GM12872 (cell line): ENCODE results near the gene FGD6.

Experiments
- TF ChIP-seq, protein P1 (sequence below): IDR thresholded peaks from 3 replicates; pipeline ENCODE4 v1.5.1; 2011; ENCODE audit warnings: low read depth, mild to moderate bottlenecking, low read length, moderate library complexity; ENCODE audit not compliant: insufficient read depth

Gene FGD6

GRCh38 chr12:95102916-95103671, 114.2 kb downstream of the FGD6 start:
- TF ChIP-seq, protein P1, sequence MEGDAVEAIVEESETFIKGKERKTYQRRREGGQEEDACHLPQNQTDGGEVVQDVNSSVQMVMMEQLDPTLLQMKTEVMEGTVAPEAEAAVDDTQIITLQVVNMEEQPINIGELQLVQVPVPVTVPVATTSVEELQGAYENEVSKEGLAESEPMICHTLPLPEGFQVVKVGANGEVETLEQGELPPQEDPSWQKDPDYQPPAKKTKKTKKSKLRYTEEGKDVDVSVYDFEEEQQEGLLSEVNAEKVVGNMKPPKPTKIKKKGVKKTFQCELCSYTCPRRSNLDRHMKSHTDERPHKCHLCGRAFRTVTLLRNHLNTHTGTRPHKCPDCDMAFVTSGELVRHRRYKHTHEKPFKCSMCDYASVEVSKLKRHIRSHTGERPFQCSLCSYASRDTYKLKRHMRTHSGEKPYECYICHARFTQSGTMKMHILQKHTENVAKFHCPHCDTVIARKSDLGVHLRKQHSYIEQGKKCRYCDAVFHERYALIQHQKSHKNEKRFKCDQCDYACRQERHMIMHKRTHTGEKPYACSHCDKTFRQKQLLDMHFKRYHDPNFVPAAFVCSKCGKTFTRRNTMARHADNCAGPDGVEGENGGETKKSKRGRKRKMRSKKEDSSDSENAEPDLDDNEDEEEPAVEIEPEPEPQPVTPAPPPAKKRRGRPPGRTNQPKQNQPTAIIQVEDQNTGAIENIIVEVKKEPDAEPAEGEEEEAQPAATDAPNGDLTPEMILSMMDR, result no peak

DNA sequence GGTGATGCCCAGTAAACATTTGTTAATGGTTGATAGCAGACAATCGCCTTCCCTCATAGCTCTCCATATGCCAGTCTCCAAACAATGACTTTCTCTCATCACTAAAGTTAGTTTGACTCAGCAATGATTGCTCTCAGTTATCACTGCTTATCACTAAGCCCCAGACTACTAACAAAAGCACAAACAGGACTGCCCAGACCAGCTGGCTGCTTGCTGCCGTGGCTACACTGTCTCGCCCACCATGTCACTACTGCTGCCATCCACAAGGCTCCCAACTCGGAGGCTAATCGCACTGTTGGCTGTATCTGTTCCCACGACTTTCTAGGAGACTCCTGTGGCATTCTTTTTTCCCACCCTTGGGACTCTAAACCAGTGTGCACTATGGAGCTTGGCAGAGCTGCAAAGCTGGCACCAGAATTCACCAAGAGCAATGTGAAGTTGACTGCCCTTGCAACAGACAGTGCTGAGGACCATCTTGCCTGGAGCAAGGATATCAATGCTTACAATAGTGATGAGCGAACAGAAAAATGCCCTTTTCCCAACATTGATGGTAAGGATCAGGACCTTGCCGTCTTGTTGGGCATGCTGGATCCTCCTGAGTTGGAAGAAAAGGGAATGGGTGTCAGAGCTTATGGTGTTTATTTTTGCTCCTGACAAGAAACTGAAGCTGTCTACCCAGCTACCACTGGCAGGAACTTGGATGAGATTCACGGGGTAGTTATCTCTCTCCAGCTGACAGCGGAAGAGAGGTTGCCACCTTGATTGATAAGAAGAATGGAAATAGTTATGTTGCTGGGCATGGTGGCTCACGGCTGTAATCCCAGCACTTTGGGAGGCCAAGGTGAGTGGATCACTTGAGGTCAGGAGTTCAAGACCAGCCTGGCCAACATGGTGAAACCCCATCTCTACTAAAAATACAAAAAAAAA, 116.7 kb downstream of the FGD6 start:
- TF ChIP-seq, protein P1, result no peak

DNA sequence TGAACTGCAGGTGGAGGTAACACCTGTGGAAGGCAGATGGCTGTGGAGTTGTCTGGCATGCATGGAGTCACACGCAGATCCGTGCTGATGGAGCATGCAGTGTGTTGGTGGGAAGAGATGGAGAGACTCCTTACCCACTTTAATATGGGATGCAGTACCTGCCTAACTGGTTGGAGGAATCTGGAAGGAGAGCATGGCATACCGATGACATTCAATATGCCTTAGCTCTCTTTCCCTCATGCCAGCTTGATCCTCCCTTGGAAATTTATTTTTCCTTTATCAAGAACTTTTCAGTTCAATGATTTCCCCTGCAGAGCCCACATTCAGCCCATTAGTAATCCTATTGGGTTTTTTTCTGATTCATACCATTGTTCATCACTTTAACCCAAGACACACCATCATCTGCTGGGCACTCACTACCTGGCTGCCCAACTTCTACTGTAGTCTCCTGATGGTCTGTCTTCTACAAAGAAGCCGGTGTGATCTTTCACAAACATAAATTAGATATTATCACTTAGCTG, 117.9 kb downstream of the FGD6 start:
- TF ChIP-seq, protein P1, result no peak

DNA sequence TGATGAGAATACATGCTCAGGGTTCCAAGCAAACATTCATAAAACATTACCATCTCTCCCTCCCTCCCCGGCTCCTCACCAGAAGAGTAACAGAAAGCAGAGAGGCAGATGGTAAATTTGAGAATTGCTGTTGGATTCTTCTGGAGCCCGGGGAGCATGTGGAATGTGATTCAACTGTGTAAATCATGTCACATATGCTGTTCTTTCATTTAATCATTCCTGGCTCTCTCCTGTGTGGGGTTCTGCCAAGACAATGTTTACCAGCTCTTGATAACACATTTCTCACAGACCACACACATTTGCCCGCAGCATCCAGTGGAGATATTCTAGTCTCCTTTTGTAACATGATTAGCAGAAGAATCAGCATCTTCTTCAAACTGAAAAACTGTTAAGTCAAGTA, 120.4 kb downstream of the FGD6 start:
- TF ChIP-seq, protein P1, result no peak

DNA sequence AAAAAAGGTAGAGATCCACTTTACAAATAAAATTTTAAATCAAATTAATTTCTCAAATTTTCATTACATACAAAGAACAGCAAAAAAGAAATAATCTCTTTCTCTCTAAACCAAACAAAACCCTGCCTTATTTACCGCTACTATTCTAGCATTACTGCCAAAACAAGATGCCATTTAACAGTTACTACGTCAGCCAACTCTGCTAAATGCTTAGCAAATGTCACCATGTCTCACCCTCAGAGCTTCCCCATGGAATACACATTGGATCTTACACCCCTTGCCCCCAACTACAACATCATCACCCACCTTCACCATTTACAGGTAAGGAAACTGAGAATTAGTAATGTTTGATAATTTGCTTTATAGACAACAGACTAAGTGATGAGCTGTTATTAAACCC, 120.9 kb downstream of the FGD6 start:
- TF ChIP-seq, protein P1, result no peak

DNA sequence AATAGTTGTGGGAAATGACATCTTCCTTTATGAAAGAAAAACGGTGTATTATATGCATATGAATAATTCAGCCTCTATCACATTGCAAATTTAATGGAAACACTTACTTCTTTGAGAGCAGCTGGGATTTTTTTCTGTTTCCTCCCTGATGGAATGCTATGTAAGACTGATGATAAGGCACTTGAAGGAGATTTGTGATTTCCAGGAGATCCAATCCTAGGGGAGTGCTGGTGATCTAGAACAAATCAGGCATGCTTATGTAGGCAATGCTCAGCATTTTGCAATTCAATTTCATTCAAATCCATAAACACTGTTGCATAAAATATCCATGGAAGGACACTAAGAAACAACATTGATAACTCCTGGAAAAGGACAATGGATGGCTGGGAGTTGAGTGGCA, 127.8 kb downstream of the FGD6 start:
- TF ChIP-seq, protein P1, result no peak

GRCh38 chr12:95088379-95088778, 128.9 kb downstream of the FGD6 start:
- TF ChIP-seq, protein P1, result no peak
